ENCODE measurements around the gene ARPIN.

ARPIN gene

DNA sequence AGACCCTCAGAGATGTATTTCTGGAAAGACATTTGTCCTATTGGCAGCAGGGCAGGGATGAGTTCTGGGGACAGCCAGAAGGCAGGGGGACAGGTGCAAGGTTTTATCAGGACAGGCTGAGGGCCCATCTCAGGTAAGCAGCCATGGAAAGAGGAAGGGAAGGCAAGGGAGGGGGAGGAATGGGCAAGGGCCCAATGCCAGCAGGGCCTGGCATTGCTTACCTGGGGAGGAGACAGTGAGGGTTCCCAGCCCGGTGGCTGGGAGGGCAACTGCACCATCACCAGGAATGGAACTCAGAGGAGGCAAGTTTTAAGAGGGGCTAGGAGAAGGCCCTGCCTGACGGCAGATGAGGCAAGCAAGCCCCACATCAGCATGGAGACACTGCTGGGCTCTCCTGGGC, 3.1 kb downstream of the ARPIN start:
- Histone ChIP-seq H4K5ac (ENCODE audit: low read length) (no peak overlapping the region), H3K56ac (ENCODE audit: low read length) (no peak overlapping the region), H3K4me3 (ENCODE audit: low read length) (no peak overlapping the region), H2AK5ac (ENCODE audit: low read length) (no peak overlapping the region), H3K9ac (ENCODE audit: low read length) (no peak overlapping the region), H2BK120ac (ENCODE audit: low read depth, low read length) (no peak overlapping the region), H3K18ac (ENCODE audit: low read length) (no peak overlapping the region), H3K79me1 (ENCODE audit: low read length) (no peaks in the 10 kb centered on the region), H3K23ac (ENCODE audit: low read length) (no peak overlapping the region), H2BK15ac (replicated peaks; ENCODE audit: low read depth) (no peak overlapping the region), H3K79me2 (ENCODE audit: control insufficient read depth, insufficient read depth, low read length) (no peaks in the 10 kb centered on the region), H3K4ac (ENCODE audit: low read depth, low read length) (no peak overlapping the region), H3K27ac (ENCODE audit: low read depth, low read length) (no peak overlapping the region), H3K36me3 (ENCODE audit: control insufficient read depth, insufficient read depth, low read length) (no peaks in the 10 kb centered on the region), H3K4me2 (ENCODE audit: low read length) (no peak overlapping the region), H4K8ac (ENCODE audit: low read depth, low read length) (no peak overlapping the region), H3K27me3 (ENCODE audit: insufficient read depth, low read length, poor library complexity) (no peaks in the 10 kb centered on the region), H3K4me1 (ENCODE audit: control insufficient read depth, low read depth, low read length) (no peaks in the 10 kb centered on the region), H2BK5ac (ENCODE audit: low read length) (no peak overlapping the region)
- WGBS (ENCODE audit: extremely low coverage, insufficient coverage, low lambda C conversion rate) = no CpG with 5 or more reads among the region's 2 CpGs
- DNase-seq = no peak

DNA sequence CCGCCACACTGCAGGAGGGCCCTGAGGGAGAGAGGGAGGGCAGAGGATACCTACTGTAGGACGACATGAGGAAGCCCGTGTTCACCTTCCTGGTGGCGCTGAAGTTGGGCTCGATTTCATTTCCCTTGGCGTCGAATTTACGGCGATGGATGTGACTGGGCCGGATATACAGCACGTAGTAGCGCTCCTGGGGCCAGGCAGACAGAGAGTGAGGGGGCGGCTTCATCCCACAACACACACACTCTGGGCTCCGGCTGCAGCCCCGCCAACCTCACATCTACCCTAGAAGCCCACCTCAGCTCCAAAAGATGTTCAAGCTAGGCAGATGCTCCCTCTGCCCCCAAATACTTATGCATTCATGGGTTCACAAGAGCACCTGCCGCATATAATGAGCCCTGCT, 4.5 kb downstream of the ARPIN start:
- no peak overlapping the region for H2AK5ac ChIP-seq (ENCODE audit: low read length)
- no peak overlapping the region for H2BK15ac ChIP-seq (replicated peaks; ENCODE audit: low read depth)
- no CpG with 5 or more reads among the region's 16 CpGs for WGBS (ENCODE audit: extremely low coverage, insufficient coverage, low lambda C conversion rate)
- no peak for DNase-seq
- no peak overlapping the region for H2BK5ac ChIP-seq (ENCODE audit: low read length)
- H3K27ac ChIP-seq (ENCODE audit: low read depth, low read length) = no peak overlapping the region
- no peaks in the 10 kb centered on the region for H3K79me1 ChIP-seq (ENCODE audit: low read length)
- H3K56ac ChIP-seq (ENCODE audit: low read length) = no peak overlapping the region
- H3K4me3 ChIP-seq (ENCODE audit: low read length) = no peak overlapping the region
- no peak overlapping the region for H3K18ac ChIP-seq (ENCODE audit: low read length)
- no peaks in the 10 kb centered on the region for H3K36me3 ChIP-seq (ENCODE audit: control insufficient read depth, insufficient read depth, low read length)
- no peaks in the 10 kb centered on the region for H3K4me1 ChIP-seq (ENCODE audit: control insufficient read depth, low read depth, low read length)
- no peaks in the 10 kb centered on the region for H3K79me2 ChIP-seq (ENCODE audit: control insufficient read depth, insufficient read depth, low read length)
- H4K5ac ChIP-seq (ENCODE audit: low read length) = no peak overlapping the region
- no peak overlapping the region for H2BK120ac ChIP-seq (ENCODE audit: low read depth, low read length)
- H4K8ac ChIP-seq (ENCODE audit: low read depth, low read length) = no peak overlapping the region
- no peak overlapping the region for H3K4ac ChIP-seq (ENCODE audit: low read depth, low read length)
- no peak overlapping the region for H3K23ac ChIP-seq (ENCODE audit: low read length)
- H3K27me3 ChIP-seq (ENCODE audit: insufficient read depth, low read length, poor library complexity) = no peaks in the 10 kb centered on the region
- no peak overlapping the region for H3K9ac ChIP-seq (ENCODE audit: low read length)
- H3K4me2 ChIP-seq (ENCODE audit: low read length) = no peak overlapping the region

DNA sequence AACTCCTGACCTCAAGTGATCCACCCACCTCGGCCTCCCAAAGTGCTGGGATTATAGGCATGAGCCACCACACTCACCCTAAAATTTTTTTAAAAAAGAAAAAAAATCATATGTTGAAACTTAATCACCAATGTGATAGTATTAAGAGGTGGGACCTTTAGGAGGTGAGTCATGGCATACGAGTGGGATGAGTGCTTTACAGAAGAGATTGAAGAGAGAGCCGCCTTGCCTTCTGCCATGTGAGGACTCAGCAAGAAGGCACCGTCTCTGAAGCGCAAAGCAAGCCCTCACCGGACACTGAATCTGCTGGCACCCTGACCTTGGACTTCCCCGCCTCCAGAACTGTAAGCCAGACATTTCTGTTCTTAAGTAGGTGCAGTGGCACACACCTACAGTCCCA, 5.5 kb downstream of the ARPIN start:
- no peak overlapping the region for H3K23ac ChIP-seq (ENCODE audit: low read length)
- no peaks in the 10 kb centered on the region for H3K79me2 ChIP-seq (ENCODE audit: control insufficient read depth, insufficient read depth, low read length)
- no peak overlapping the region for H3K4ac ChIP-seq (ENCODE audit: low read depth, low read length)
- no peaks in the 10 kb centered on the region for H3K27me3 ChIP-seq (ENCODE audit: insufficient read depth, low read length, poor library complexity)
- DNase-seq = no peak
- H3K4me3 ChIP-seq (ENCODE audit: low read length) = no peak overlapping the region
- H3K4me1 ChIP-seq (ENCODE audit: control insufficient read depth, low read depth, low read length) = no peaks in the 10 kb centered on the region
- no peak overlapping the region for H4K5ac ChIP-seq (ENCODE audit: low read length)
- no peak overlapping the region for H2AK5ac ChIP-seq (ENCODE audit: low read length)
- no peak overlapping the region for H2BK120ac ChIP-seq (ENCODE audit: low read depth, low read length)
- no peak overlapping the region for H3K56ac ChIP-seq (ENCODE audit: low read length)
- no peak overlapping the region for H4K8ac ChIP-seq (ENCODE audit: low read depth, low read length)
- no peak overlapping the region for H2BK15ac ChIP-seq (replicated peaks; ENCODE audit: low read depth)
- H3K9ac ChIP-seq (ENCODE audit: low read length) = no peak overlapping the region
- no peak overlapping the region for H3K18ac ChIP-seq (ENCODE audit: low read length)
- WGBS (ENCODE audit: extremely low coverage, insufficient coverage, low lambda C conversion rate) = no CpG with 5 or more reads among the region's 7 CpGs
- H2BK5ac ChIP-seq (ENCODE audit: low read length) = no peak overlapping the region
- H3K79me1 ChIP-seq (ENCODE audit: low read length) = no peaks in the 10 kb centered on the region
- no peak overlapping the region for H3K27ac ChIP-seq (ENCODE audit: low read depth, low read length)
- no peak overlapping the region for H3K4me2 ChIP-seq (ENCODE audit: low read length)
- H3K36me3 ChIP-seq (ENCODE audit: control insufficient read depth, insufficient read depth, low read length) = no peaks in the 10 kb centered on the region

DNA sequence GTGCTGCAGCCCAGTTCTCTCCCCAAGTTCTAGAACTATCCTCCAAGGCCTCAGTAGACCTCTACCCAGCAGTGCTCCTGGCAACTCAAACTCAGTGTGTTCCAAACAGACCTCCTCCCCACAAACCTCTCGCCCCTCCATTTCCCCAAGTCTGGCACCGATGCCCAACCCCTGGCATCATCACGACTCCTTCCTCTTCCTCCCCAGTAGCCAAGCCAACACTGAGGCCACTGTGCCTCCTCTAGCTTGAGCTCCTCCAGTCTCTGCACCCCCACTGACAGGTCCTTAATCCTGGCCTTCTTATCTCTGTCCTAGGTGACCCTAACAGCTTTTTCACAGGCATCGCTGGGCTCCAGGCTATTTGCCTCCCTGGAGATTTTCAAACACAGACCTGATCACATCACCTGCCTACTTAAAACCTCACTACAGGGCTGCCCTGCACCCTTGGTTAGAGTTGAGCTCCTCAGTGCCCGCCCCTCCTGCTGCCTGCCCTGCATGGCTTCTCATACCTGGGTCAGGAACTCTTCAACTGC, 6.8 kb downstream of the ARPIN start:
- WGBS (ENCODE audit: extremely low coverage, insufficient coverage, low lambda C conversion rate) = no CpG with 5 or more reads among the region's 5 CpGs
- Histone ChIP-seq H3K79me2 (ENCODE audit: control insufficient read depth, insufficient read depth, low read length) (no peaks in the 10 kb centered on the region), H3K4me2 (ENCODE audit: low read length) (no peak overlapping the region), H4K5ac (ENCODE audit: low read length) (no peak overlapping the region), H3K4me3 (ENCODE audit: low read length) (no peak overlapping the region), H3K27me3 (ENCODE audit: insufficient read depth, low read length, poor library complexity) (no peaks in the 10 kb centered on the region), H3K79me1 (ENCODE audit: low read length) (no peaks in the 10 kb centered on the region), H2AK5ac (ENCODE audit: low read length) (no peak overlapping the region), H3K23ac (ENCODE audit: low read length) (no peak overlapping the region), H3K27ac (ENCODE audit: low read depth, low read length) (no peak overlapping the region), H3K9ac (ENCODE audit: low read length) (no peak overlapping the region), H2BK15ac (replicated peaks; ENCODE audit: low read depth) (no peak overlapping the region), H3K18ac (ENCODE audit: low read length) (no peak overlapping the region), H4K8ac (ENCODE audit: low read depth, low read length) (no peak overlapping the region), H3K56ac (ENCODE audit: low read length) (no peak overlapping the region), H3K36me3 (ENCODE audit: control insufficient read depth, insufficient read depth, low read length) (no peaks in the 10 kb centered on the region), H2BK120ac (ENCODE audit: low read depth, low read length) (no peak overlapping the region), H3K4ac (ENCODE audit: low read depth, low read length) (no peak overlapping the region), H2BK5ac (ENCODE audit: low read length) (no peak overlapping the region), H3K4me1 (ENCODE audit: control insufficient read depth, low read depth, low read length) (no peaks in the 10 kb centered on the region)
- no peak for DNase-seq

DNA sequence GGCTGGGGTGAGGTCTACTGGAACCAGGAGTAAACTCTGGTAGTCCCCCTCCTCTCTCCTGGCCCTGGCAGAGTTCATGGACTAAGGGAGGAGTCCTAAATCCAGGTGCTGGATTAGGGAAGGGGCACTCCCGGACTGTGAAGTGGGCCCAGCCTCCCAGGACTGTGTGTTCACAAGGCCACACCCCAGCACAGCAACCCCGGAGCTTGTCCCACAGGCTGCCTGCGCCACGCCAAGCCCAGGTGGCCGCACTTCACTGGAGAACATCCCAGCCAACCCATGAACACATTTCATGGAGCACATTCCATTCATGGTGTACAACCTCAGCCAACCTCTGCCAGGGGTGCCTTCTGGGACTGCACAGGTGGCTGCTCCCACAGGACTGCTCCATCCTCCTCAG, 8.2 kb downstream of the ARPIN start:
- no CpG with 5 or more reads among the region's 5 CpGs for WGBS (ENCODE audit: extremely low coverage, insufficient coverage, low lambda C conversion rate)
- Histone ChIP-seq H4K8ac (ENCODE audit: low read depth, low read length) (no peak overlapping the region), H3K79me2 (ENCODE audit: control insufficient read depth, insufficient read depth, low read length) (no peaks in the 10 kb centered on the region), H3K4me3 (ENCODE audit: low read length) (no peak overlapping the region), H3K4me1 (ENCODE audit: control insufficient read depth, low read depth, low read length) (no peaks in the 10 kb centered on the region), H3K4ac (ENCODE audit: low read depth, low read length) (no peak overlapping the region), H2BK120ac (ENCODE audit: low read depth, low read length) (no peak overlapping the region), H3K27ac (ENCODE audit: low read depth, low read length) (no peak overlapping the region), H3K23ac (ENCODE audit: low read length) (no peak overlapping the region), H2BK15ac (replicated peaks; ENCODE audit: low read depth) (no peak overlapping the region), H3K36me3 (ENCODE audit: control insufficient read depth, insufficient read depth, low read length) (no peaks in the 10 kb centered on the region), H3K9ac (ENCODE audit: low read length) (no peak overlapping the region), H2BK5ac (ENCODE audit: low read length) (no peak overlapping the region), H2AK5ac (ENCODE audit: low read length) (no peak overlapping the region), H3K27me3 (ENCODE audit: insufficient read depth, low read length, poor library complexity) (no peaks in the 10 kb centered on the region), H3K4me2 (ENCODE audit: low read length) (no peak overlapping the region), H4K5ac (ENCODE audit: low read length) (no peak overlapping the region), H3K18ac (ENCODE audit: low read length) (no peak overlapping the region), H3K79me1 (ENCODE audit: low read length) (no peaks in the 10 kb centered on the region), H3K56ac (ENCODE audit: low read length) (no peak overlapping the region)
- DNase-seq = no peak

DNA sequence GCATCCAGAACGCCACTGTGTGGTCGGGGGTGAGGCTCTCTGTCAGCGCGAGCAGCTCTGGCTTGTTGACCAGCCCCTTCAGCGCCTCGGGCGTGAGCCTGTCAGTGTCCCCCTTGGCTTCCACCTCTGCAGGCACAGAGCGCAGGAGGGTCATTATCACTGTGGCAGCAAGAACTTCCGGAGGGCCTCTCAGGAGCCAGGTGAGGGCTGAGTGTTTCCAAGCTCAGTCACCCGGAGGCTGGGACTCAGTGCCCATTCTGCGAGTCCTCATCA, 9.0 kb downstream of the ARPIN start:
- no peak overlapping the region for H3K9ac ChIP-seq (ENCODE audit: low read length)
- no peak overlapping the region for H3K27ac ChIP-seq (ENCODE audit: low read depth, low read length)
- no peaks in the 10 kb centered on the region for H3K4me1 ChIP-seq (ENCODE audit: control insufficient read depth, low read depth, low read length)
- no peaks in the 10 kb centered on the region for H3K79me2 ChIP-seq (ENCODE audit: control insufficient read depth, insufficient read depth, low read length)
- no peak overlapping the region for H3K56ac ChIP-seq (ENCODE audit: low read length)
- no peak overlapping the region for H3K4me2 ChIP-seq (ENCODE audit: low read length)
- no peak overlapping the region for H3K4ac ChIP-seq (ENCODE audit: low read depth, low read length)
- no peak overlapping the region for H2BK15ac ChIP-seq (replicated peaks; ENCODE audit: low read depth)
- H3K79me1 ChIP-seq (ENCODE audit: low read length) = no peaks in the 10 kb centered on the region
- WGBS (ENCODE audit: extremely low coverage, insufficient coverage, low lambda C conversion rate) = no CpG with 5 or more reads among the region's 11 CpGs
- no peak for DNase-seq
- H3K4me3 ChIP-seq (ENCODE audit: low read length) = no peak overlapping the region
- H3K27me3 ChIP-seq (ENCODE audit: insufficient read depth, low read length, poor library complexity) = no peaks in the 10 kb centered on the region
- no peak overlapping the region for H2BK5ac ChIP-seq (ENCODE audit: low read length)
- no peak overlapping the region for H2AK5ac ChIP-seq (ENCODE audit: low read length)
- H3K36me3 ChIP-seq (ENCODE audit: control insufficient read depth, insufficient read depth, low read length) = no peaks in the 10 kb centered on the region
- no peak overlapping the region for H4K8ac ChIP-seq (ENCODE audit: low read depth, low read length)
- H4K5ac ChIP-seq (ENCODE audit: low read length) = no peak overlapping the region
- no peak overlapping the region for H3K23ac ChIP-seq (ENCODE audit: low read length)
- H2BK120ac ChIP-seq (ENCODE audit: low read depth, low read length) = no peak overlapping the region
- H3K18ac ChIP-seq (ENCODE audit: low read length) = no peak overlapping the region
